Liver (tissue), 3 donors: ENCODE results near the gene ANO10.

Experiments
- HNF4G ChIP-seq: IDR thresholded peaks from 2 replicates; pipeline ENCODE4 v1.6.1; 2016; ENCODE audit warnings: antibody characterized with exemption
- TF ChIP-seq, protein P1 (sequence below): IDR thresholded peaks from 2 replicates; pipeline ENCODE4 v1.6.1; 2016; ENCODE audit warnings: antibody characterized with exemption
- TF ChIP-seq, protein P2 (sequence below): fragments of 150-350 bp; IDR thresholded peaks from 2 replicates; pipeline ENCODE4 v1.5.1; 2017; ENCODE audit warnings: improper control_type of control experiment, low read depth, low read length; ENCODE audit not compliant: missing input control
- donor health status: healthy.
- donor health status: healthy.

DNA sequence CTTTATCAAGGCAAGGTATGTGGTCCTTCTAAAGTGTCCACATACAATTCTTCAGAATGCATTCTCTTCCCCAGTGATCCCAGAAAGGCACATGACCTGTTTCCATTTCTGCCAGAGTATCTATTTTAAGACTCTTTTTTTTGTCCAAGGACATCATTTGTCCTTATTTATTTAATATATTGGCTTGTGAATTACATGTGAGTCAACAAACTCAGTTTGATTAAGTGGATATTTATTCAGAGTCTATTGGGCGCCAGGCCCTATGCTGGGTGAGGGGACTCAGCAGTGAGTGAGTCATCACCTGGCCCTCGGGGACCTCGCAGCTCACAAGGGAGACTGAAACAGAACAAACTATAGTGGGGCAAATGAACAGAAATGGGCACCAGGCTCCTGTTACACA lies 198.7 kb downstream of the ANO10 start:
- TF ChIP-seq HNF4G, result no peak
- TF ChIP-seq, protein P1, sequence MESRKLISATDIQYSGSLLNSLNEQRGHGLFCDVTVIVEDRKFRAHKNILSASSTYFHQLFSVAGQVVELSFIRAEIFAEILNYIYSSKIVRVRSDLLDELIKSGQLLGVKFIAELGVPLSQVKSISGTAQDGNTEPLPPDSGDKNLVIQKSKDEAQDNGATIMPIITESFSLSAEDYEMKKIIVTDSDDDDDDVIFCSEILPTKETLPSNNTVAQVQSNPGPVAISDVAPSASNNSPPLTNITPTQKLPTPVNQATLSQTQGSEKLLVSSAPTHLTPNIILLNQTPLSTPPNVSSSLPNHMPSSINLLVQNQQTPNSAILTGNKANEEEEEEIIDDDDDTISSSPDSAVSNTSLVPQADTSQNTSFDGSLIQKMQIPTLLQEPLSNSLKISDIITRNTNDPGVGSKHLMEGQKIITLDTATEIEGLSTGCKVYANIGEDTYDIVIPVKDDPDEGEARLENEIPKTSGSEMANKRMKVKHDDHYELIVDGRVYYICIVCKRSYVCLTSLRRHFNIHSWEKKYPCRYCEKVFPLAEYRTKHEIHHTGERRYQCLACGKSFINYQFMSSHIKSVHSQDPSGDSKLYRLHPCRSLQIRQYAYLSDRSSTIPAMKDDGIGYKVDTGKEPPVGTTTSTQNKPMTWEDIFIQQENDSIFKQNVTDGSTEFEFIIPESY, result no peak
- TF ChIP-seq, protein P2, sequence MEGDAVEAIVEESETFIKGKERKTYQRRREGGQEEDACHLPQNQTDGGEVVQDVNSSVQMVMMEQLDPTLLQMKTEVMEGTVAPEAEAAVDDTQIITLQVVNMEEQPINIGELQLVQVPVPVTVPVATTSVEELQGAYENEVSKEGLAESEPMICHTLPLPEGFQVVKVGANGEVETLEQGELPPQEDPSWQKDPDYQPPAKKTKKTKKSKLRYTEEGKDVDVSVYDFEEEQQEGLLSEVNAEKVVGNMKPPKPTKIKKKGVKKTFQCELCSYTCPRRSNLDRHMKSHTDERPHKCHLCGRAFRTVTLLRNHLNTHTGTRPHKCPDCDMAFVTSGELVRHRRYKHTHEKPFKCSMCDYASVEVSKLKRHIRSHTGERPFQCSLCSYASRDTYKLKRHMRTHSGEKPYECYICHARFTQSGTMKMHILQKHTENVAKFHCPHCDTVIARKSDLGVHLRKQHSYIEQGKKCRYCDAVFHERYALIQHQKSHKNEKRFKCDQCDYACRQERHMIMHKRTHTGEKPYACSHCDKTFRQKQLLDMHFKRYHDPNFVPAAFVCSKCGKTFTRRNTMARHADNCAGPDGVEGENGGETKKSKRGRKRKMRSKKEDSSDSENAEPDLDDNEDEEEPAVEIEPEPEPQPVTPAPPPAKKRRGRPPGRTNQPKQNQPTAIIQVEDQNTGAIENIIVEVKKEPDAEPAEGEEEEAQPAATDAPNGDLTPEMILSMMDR, result no peak
